ENCODE measurements around the gene NLRC5. TPM values are rescaled to one million over a fixed set of nuclear protein-coding genes. Genes with fewer than 3 reads are reported as not detected.
"Not testable (repeated sequence)": the region's sequence is repeated elsewhere in the genome, so short reads cannot be mapped to it uniquely, and the experiment has no call there.

Gene NLRC5
- total RNA-seq, 1 donor from 2014 or later: 1.7 TPM

- Mint-ChIP-seq H3K27ac (no peak overlapping the region), H3K36me3 (no peaks in the 10 kb centered on the region), H3K27me3 (no peaks in the 10 kb centered on the region), H3K4me1 (ENCODE audit: unreplicated experiment) (no peaks in the 10 kb centered on the region), H3K9me3 (no peaks in the 10 kb centered on the region), H3K4me3 (no peak overlapping the region)
- no peak for DNase-seq (ENCODE audit: extremely low spot score, unreplicated experiment)
- no peak for TF ChIP-seq CTCF (conservative IDR thresholded peaks at IDR 0.05)
These were observed 14.4 kb downstream of the NLRC5 start for GRCh38 chr16:57003439-57004386.

- no peak for DNase-seq (ENCODE audit: extremely low spot score, unreplicated experiment)
- Mint-ChIP-seq H3K36me3 (no peaks in the 10 kb centered on the region), H3K27me3 (no peaks in the 10 kb centered on the region), H3K4me3 (no peak overlapping the region), H3K27ac (no peak overlapping the region), H3K9me3 (no peaks in the 10 kb centered on the region), H3K4me1 (ENCODE audit: unreplicated experiment) (no peaks in the 10 kb centered on the region)
- TF ChIP-seq CTCF (conservative IDR thresholded peaks at IDR 0.05): no peak
These were observed 15.3 kb downstream of the NLRC5 start for GRCh38 chr16:57004387-57005250.

GRCh38 chr16:57005597-57005996 lies 16.2 kb downstream of the NLRC5 start:
- not testable (repeated sequence) for DNase-seq (ENCODE audit: extremely low spot score, unreplicated experiment); H3K4me3 Mint-ChIP-seq; H3K27me3 Mint-ChIP-seq; H3K4me1 Mint-ChIP-seq (ENCODE audit: unreplicated experiment); H3K9me3 Mint-ChIP-seq; H3K27ac Mint-ChIP-seq; H3K36me3 Mint-ChIP-seq

GRCh38 chr16:57007050-57007449 lies 17.7 kb downstream of the NLRC5 start:
- Mint-ChIP-seq H3K27ac (no peak overlapping the region), H3K4me1 (ENCODE audit: unreplicated experiment) (no peaks in the 10 kb centered on the region), H3K9me3 (no peaks in the 10 kb centered on the region), H3K27me3 (no peaks in the 10 kb centered on the region), H3K4me3 (no peak overlapping the region), H3K36me3 (no peaks in the 10 kb centered on the region)
- TF ChIP-seq CTCF (conservative IDR thresholded peaks at IDR 0.05): no peak
- DNase-seq (ENCODE audit: extremely low spot score, unreplicated experiment): no peak

GRCh38 chr16:57007530-57007929 lies 18.2 kb downstream of the NLRC5 start:
- Mint-ChIP-seq H3K36me3 (no peaks in the 10 kb centered on the region), H3K27ac (no peak overlapping the region), H3K4me1 (ENCODE audit: unreplicated experiment) (no peaks in the 10 kb centered on the region), H3K9me3 (no peaks in the 10 kb centered on the region), H3K4me3 (no peak overlapping the region), H3K27me3 (peaks cover 2% of the 10 kb centered on the region)
- DNase-seq (ENCODE audit: extremely low spot score, unreplicated experiment): no peak
- no peak for TF ChIP-seq CTCF (conservative IDR thresholded peaks at IDR 0.05)

GRCh38 chr16:57008440-57008839 lies 19.1 kb downstream of the NLRC5 start:
- H3K27ac Mint-ChIP-seq: no peak overlapping the region
- H3K4me1 Mint-ChIP-seq (ENCODE audit: unreplicated experiment): no peaks in the 10 kb centered on the region
- no peak overlapping the region for H3K4me3 Mint-ChIP-seq
- no peak for DNase-seq (ENCODE audit: extremely low spot score, unreplicated experiment)
- H3K27me3 Mint-ChIP-seq: peaks cover 2% of the 10 kb centered on the region
- H3K9me3 Mint-ChIP-seq: no peaks in the 10 kb centered on the region
- no peak for TF ChIP-seq CTCF (conservative IDR thresholded peaks at IDR 0.05)
- H3K36me3 Mint-ChIP-seq: no peaks in the 10 kb centered on the region
